Activated CD4-positive, alpha-beta T cell treated with anti-CD3 and anti-CD28 coated beads, Interleukin-2, amount 10 ng/mL, durations not matched to agents 24 days and 14 days (primary cell): ENCODE measurements around the gene ABHD16B. TPM values are rescaled to one million over a fixed set of nuclear protein-coding genes. Genes with fewer than 3 reads are reported as not detected.

Experiments
- DNase-seq: peaks from one replicate; pipeline ENCODE4 v3.0.0; 2022
- H3K27ac Mint-ChIP-seq: one replicate; pipeline ENCODE4 v1.8.0; 2022; ENCODE audit warnings: mild to moderate bottlenecking, mixed read lengths
- H3K27me3 Mint-ChIP-seq: one replicate; pipeline ENCODE4 v1.8.0; 2022; ENCODE audit warnings: mixed read lengths
- H3K36me3 Mint-ChIP-seq: one replicate; pipeline ENCODE4 v1.8.0; 2022; ENCODE audit warnings: low read depth, mild to moderate bottlenecking, mixed read lengths
- H3K4me1 Mint-ChIP-seq: one replicate; pipeline ENCODE4 v1.8.0; 2021; ENCODE audit warnings: mixed read lengths
- H3K4me3 Mint-ChIP-seq: one replicate; pipeline ENCODE4 v1.8.0; 2022; ENCODE audit warnings: mild to moderate bottlenecking, moderate library complexity, mixed read lengths
- H3K9me3 Mint-ChIP-seq: one replicate; pipeline ENCODE4 v1.8.0; 2021; ENCODE audit warnings: mixed read lengths
- intact Hi-C: fragments of 100-400 bp; cut with micrococcal nuclease; formaldehyde crosslinking; loops from one replicate; pipeline ENCODE4 v1.15.1; 2023
- total RNA-seq: library from RNA; stranded (reverse); gene quantifications from 2 replicates; pipeline ENCODE4 v1.2.3, GENCODE V29; 2022

Gene ABHD16B
- total RNA-seq: 0.19 TPM in 1 of 2 replicates, not detected in the other

DNA sequence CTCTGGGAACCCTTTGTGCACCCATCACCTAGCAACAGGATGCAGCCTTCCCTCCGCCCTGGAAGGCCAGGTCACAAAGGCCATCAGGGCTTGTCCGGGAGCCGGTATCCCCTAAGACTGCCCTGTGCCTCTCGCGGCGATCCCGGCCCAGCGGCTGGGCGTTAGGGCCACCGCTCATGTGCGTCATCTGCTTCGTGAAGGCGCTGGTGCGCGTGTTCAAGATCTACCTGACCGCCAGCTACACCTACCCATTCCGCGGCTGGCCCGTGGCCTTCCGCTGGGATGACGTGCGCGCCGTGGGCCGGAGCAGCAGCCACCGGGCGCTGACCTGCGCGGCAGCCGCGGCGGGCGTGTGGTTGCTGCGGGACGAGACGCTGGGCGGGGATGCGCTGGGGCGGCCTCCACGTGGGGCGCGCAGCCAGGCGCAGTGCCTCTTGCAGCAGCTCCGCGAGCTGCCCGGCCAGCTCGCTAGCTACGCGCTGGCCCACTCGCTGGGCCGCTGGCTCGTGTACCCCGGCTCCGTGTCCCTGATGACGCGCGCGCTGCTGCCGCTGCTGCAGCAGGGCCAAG is at the start of gene ABHD16B:
TSS of gene ABHD16B (plus strand) at position 134 of the 570 bp plus-strand sequence. CDS start at position 177, 43 bp downstream.
- intact Hi-C loops: loop anchor here (10.0 kb wide), 1 partner anchor 203 kb away; the partner anchor contains the start of gene TCEA2
- Mint-ChIP-seq H3K4me3 (no peak within 1 kb of the TSS), H3K27me3 (no peaks in the 10 kb centered on the region), H3K36me3 (peaks cover 23% of the 10 kb centered on the region), H3K27ac (no peak within 1 kb of the TSS), H3K9me3 (no peaks in the 10 kb centered on the region), H3K4me1 (peaks cover 30% of the 10 kb centered on the region)
- no peak for DNase-seq

DNA sequence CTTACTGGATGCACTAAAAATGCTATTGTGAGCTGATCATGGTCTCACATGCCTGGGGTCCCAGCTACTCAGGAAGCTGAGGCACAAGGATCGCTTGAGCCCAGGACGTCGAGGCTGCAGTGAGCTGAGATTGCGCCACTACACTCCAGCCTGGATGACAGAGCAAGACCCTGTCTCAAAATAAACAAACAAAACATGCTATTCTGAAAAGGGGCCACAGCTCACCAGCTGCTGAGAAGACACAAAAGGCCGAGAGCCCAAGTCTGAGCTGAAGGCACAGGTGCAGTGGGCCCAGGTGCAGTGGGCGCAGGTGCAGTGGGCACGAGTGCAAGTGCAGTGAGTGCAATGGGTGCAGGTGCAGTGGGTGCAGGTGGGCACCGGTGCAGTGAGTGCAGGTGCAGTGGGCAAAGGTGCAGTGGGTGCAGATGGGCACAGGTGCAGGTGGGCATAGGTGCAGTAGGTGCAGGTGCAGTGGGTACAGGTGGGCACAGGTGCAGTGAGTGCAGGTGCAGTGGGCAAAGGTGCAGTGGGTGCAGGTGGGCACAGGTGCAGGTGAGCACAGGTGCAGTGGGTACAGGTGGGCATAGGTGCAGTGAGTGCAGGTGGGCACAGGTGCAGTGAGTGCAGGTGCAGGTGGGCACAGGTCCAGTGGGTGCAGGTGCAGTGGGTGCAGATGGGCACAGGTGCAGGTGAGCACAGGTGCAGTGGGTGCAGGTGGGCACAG is 46.2 kb upstream of the ABHD16B start:
- DNase-seq: no peak
- H3K36me3 Mint-ChIP-seq: no peaks in the 10 kb centered on the region
- H3K27ac Mint-ChIP-seq: no peak overlapping the region
- no peaks in the 10 kb centered on the region for H3K9me3 Mint-ChIP-seq
- H3K4me1 Mint-ChIP-seq: no peaks in the 10 kb centered on the region
- no peak overlapping the region for H3K4me3 Mint-ChIP-seq
- intact Hi-C loops: no loop called here
- no peaks in the 10 kb centered on the region for H3K27me3 Mint-ChIP-seq

DNA sequence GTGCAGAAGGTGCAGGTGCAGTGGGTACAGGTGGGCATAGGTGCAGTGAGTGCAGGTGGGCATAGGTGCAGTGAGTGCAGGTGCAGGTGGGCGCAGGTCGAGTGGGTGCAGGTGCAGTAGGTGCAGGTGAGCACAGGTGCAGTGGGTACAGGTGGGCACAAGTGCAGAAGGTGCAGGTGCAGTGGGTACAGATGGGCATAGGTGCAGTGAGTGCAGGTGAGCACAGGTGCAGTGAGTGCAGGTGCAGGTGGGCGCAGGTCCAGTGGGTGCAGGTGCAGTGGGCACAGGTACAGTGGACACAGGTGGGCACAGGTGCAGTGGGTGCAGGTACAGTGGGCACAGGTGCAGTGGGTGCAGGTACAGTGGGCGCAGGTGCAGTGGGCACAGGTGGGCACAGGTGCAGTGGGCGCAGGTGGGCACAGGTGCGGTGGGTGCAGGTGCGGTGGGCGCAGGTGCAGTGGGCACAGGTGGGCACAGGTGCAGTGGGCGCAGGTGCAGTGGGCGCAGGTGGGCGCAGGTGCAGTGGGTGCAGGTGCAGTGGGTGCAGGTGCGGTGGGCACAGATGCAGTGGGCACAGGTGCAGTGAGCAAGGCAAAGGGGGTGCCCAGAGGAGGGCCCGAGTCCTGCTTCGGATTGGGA is 45.6 kb upstream of the ABHD16B start:
- no peaks in the 10 kb centered on the region for H3K4me1 Mint-ChIP-seq
- no peak overlapping the region for H3K4me3 Mint-ChIP-seq
- intact Hi-C loops: no loop called here
- H3K27ac Mint-ChIP-seq: no peak overlapping the region
- H3K36me3 Mint-ChIP-seq: no peaks in the 10 kb centered on the region
- H3K27me3 Mint-ChIP-seq: no peaks in the 10 kb centered on the region
- no peaks in the 10 kb centered on the region for H3K9me3 Mint-ChIP-seq
- no peak for DNase-seq

- Mint-ChIP-seq H3K27me3 (peaks cover 7% of the 10 kb centered on the region), H3K9me3 (no peaks in the 10 kb centered on the region), H3K36me3 (no peaks in the 10 kb centered on the region), H3K27ac (no peak overlapping the region), H3K4me3 (no peak overlapping the region), H3K4me1 (no peaks in the 10 kb centered on the region)
- no peak for DNase-seq
- intact Hi-C loops: no loop called here
These were observed 41.9 kb upstream of the ABHD16B start for GRCh38 chr20:63819224-63819921.

DNA sequence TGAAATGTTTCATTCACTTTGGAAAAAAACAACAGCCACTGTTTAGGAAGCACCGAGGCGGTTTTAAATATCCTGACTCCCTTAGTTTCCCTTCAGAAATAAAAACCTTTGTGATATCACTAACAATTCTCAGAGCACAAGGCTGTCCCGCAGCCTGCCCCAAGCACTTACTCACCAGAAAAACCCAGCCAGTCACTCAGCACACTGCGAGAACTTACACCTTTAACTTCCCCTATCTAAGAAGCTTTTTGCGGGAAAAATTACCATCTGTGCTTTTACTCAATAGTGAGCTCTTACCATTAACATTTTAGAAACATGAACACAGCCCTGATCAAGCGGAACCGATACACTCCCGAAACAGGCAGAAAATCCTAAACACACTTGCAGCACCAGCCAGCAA is 39.5 kb upstream of the ABHD16B start:
- no peak for DNase-seq
- H3K27me3 Mint-ChIP-seq: peaks cover 17% of the 10 kb centered on the region
- H3K27ac Mint-ChIP-seq: no peak overlapping the region
- H3K4me1 Mint-ChIP-seq: peaks cover 4% of the 10 kb centered on the region
- intact Hi-C loops: no loop called here
- H3K9me3 Mint-ChIP-seq: no peaks in the 10 kb centered on the region
- no peaks in the 10 kb centered on the region for H3K36me3 Mint-ChIP-seq
- H3K4me3 Mint-ChIP-seq: no peak overlapping the region

GRCh38 chr20:63822276-63822696 is 39.0 kb upstream of the ABHD16B start:
- Mint-ChIP-seq H3K27me3 (peaks cover 19% of the 10 kb centered on the region), H3K4me3 (no peak overlapping the region), H3K9me3 (no peaks in the 10 kb centered on the region), H3K4me1 (peaks cover 4% of the 10 kb centered on the region), H3K27ac (no peak overlapping the region), H3K36me3 (no peaks in the 10 kb centered on the region)
- DNase-seq: no peak
- intact Hi-C loops: no loop called here

DNA sequence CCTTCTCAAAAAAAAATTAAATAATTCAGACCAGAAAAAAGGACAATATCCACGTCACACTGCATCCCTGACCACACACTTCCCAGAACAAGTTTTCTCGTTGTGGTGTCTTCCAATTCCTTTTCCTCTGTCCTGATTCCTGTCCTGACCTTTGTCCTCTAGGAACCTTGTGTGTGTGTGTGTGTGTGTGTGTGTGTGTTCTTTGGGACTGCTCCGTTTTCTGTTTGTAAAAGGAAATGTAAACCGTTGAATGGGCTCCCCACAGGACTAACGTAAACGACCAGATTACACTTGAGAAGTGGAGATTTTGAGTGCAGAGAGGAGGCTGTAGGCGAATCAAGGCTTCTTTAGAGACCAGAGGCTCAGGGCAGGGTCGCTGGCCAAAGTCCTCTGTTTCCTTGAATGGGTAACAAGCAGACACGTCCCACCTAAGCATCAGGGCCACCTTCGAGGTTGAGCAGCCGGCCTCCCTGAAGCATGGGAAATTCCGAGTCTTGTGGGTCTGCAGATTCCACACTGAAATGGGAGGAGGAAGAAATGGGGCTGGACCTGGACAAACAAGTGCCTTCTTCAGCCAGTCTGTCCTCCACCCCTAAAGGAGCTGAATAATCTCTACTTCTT is 37.5 kb upstream of the ABHD16B start:
- H3K4me1 Mint-ChIP-seq: peaks cover 7% of the 10 kb centered on the region
- H3K9me3 Mint-ChIP-seq: no peaks in the 10 kb centered on the region
- H3K27me3 Mint-ChIP-seq: peaks cover 29% of the 10 kb centered on the region
- H3K36me3 Mint-ChIP-seq: no peaks in the 10 kb centered on the region
- H3K27ac Mint-ChIP-seq: no peak overlapping the region
- intact Hi-C loops: no loop called here
- no peak overlapping the region for H3K4me3 Mint-ChIP-seq
- no peak for DNase-seq

- peak overlapping the region; percentile 41 for H3K27ac Mint-ChIP-seq
- no peaks in the 10 kb centered on the region for H3K9me3 Mint-ChIP-seq
- no peaks in the 10 kb centered on the region for H3K36me3 Mint-ChIP-seq
- no peak overlapping the region for H3K4me3 Mint-ChIP-seq
- H3K4me1 Mint-ChIP-seq: peaks cover 18% of the 10 kb centered on the region
- intact Hi-C loops: no loop called here
- no peak for DNase-seq
- peaks cover 43% of the 10 kb centered on the region for H3K27me3 Mint-ChIP-seq
These were observed 35.8 kb upstream of the ABHD16B start for GRCh38 chr20:63825331-63826118.

DNA sequence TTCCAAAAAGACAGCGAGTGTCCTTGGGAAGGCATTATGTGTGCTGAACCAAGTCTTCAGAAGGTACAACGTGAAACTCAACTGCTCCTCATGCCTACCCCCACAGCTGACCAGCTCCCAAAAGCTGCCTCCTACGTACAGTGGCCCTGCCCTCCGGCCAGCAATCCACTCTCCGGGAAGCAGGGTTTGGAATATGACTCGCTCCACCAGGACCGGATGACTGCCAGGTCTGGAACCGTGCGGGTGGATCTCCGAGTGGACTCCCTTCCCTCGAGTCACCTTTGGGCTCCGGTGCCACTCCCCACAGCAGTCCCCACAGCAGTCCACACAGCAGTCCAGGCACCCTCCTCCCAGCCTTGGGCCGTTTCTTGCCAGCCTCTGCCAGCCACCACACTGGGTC is 34.5 kb upstream of the ABHD16B start:
- no peak for DNase-seq
- peaks cover 18% of the 10 kb centered on the region for H3K4me1 Mint-ChIP-seq
- intact Hi-C loops: no loop called here
- no peak overlapping the region for H3K27ac Mint-ChIP-seq
- H3K27me3 Mint-ChIP-seq: peaks cover 42% of the 10 kb centered on the region
- no peaks in the 10 kb centered on the region for H3K36me3 Mint-ChIP-seq
- no peak overlapping the region for H3K4me3 Mint-ChIP-seq
- no peaks in the 10 kb centered on the region for H3K9me3 Mint-ChIP-seq

- H3K27me3 Mint-ChIP-seq: peaks cover 45% of the 10 kb centered on the region
- H3K4me1 Mint-ChIP-seq: peaks cover 18% of the 10 kb centered on the region
- intact Hi-C loops: no loop called here
These were observed 33.2 kb upstream of the ABHD16B start for GRCh38 chr20:63828124-63828523.

GRCh38 chr20:63828545-63828944 is 32.8 kb upstream of the ABHD16B start:
- Mint-ChIP-seq H3K36me3 (no peaks in the 10 kb centered on the region), H3K27me3 (peaks cover 49% of the 10 kb centered on the region), H3K27ac (no peak overlapping the region), H3K9me3 (no peaks in the 10 kb centered on the region), H3K4me3 (no peak overlapping the region), H3K4me1 (peaks cover 18% of the 10 kb centered on the region)
- intact Hi-C loops: no loop called here
- no peak for DNase-seq

More at GRCh38 chr20:63828124-63828523, 33.2 kb upstream of the ABHD16B start:
- DNase-seq: no peak
- H3K4me3 Mint-ChIP-seq: no peak overlapping the region
- no peak overlapping the region for H3K27ac Mint-ChIP-seq
- no peaks in the 10 kb centered on the region for H3K9me3 Mint-ChIP-seq
- no peaks in the 10 kb centered on the region for H3K36me3 Mint-ChIP-seq

GRCh38 chr20:63828951-63829350 is 32.3 kb upstream of the ABHD16B start:
- H3K36me3 Mint-ChIP-seq: no peaks in the 10 kb centered on the region
- no peak overlapping the region for H3K4me3 Mint-ChIP-seq
- H3K27ac Mint-ChIP-seq: no peak overlapping the region
- peaks cover 50% of the 10 kb centered on the region for H3K27me3 Mint-ChIP-seq
- intact Hi-C loops: no loop called here
- peaks cover 18% of the 10 kb centered on the region for H3K4me1 Mint-ChIP-seq
- H3K9me3 Mint-ChIP-seq: no peaks in the 10 kb centered on the region
- DNase-seq: no peak

DNA sequence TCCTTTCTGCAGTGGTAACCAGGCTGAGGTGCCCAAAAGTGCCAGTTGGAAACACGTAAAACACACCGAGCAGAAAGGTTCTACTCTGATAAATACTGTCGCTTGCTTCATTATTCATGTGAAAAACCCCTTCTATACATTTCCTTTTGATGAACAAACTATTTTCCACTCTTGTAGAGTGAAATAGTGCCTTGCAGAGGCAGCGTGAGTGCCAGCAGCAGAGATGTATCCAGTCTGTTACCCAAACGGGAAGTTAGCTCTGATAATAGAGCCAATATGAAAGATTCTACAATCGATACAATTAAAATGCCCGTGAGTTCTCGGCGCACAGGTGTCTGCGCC is 31.7 kb upstream of the ABHD16B start:
- intact Hi-C loops: no loop called here
- Mint-ChIP-seq H3K4me3 (peak overlapping the region; percentile 76), H3K36me3 (no peaks in the 10 kb centered on the region), H3K4me1 (peaks cover 18% of the 10 kb centered on the region), H3K27ac (peak overlapping the region; percentile 79), H3K9me3 (no peaks in the 10 kb centered on the region), H3K27me3 (peaks cover 52% of the 10 kb centered on the region)
- DNase-seq: no peak
